ENCODE results near the gene RAPGEF2.

- TF ChIP-seq, protein P1, sequence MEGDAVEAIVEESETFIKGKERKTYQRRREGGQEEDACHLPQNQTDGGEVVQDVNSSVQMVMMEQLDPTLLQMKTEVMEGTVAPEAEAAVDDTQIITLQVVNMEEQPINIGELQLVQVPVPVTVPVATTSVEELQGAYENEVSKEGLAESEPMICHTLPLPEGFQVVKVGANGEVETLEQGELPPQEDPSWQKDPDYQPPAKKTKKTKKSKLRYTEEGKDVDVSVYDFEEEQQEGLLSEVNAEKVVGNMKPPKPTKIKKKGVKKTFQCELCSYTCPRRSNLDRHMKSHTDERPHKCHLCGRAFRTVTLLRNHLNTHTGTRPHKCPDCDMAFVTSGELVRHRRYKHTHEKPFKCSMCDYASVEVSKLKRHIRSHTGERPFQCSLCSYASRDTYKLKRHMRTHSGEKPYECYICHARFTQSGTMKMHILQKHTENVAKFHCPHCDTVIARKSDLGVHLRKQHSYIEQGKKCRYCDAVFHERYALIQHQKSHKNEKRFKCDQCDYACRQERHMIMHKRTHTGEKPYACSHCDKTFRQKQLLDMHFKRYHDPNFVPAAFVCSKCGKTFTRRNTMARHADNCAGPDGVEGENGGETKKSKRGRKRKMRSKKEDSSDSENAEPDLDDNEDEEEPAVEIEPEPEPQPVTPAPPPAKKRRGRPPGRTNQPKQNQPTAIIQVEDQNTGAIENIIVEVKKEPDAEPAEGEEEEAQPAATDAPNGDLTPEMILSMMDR (IDR thresholded peaks at IDR 0.05) = no peak
- TF ChIP-seq ZFX (IDR thresholded peaks at IDR 0.05; ENCODE audit: borderline replicate concordance) = no peak
Observed at GRCh38 chr4:159117564-159117963, 14.7 kb downstream of the RAPGEF2 start.

All from 22Rv1 (cell line).